Urothelium cell line (cell line): ENCODE data around the gene OGT.
"Not testable (repeated sequence)": the region's sequence is repeated elsewhere in the genome, so short reads cannot be mapped to it uniquely, and the experiment has no call there.

Experiments
- DNase-seq: peaks from one replicate; pipeline ENCODE4 v3.0.0; 2011; ENCODE audit warnings: low spot score, mixed read lengths
- FAIRE-seq: peaks from 2 replicates; lab custom pipeline; 2011; peaks lifted over from hg19 to GRCh38; lab: Jason Lieb, UNC

The OGT gene

DNA sequence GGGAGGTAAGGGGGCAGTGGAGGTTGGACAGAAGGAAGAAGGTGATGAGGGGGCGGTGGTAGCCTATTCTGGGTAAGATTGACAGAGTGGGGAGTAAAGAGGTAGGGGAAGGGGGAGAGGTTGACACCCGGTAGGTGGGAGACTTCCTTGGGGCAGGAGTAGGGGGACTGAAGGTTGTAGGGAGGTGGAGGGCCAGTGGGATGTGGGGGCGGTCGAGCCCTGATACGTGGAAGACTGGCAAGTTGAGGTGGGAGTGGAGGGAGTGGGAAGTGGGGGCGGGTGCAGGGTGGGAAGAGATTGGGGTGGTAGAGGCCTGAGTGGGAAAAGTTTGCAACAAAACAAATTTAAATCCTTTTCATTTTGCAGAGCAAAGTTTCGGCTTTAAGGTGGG lies 47.1 kb downstream of the OGT start:
- FAIRE-seq: no peak
- no peak for DNase-seq

DNA sequence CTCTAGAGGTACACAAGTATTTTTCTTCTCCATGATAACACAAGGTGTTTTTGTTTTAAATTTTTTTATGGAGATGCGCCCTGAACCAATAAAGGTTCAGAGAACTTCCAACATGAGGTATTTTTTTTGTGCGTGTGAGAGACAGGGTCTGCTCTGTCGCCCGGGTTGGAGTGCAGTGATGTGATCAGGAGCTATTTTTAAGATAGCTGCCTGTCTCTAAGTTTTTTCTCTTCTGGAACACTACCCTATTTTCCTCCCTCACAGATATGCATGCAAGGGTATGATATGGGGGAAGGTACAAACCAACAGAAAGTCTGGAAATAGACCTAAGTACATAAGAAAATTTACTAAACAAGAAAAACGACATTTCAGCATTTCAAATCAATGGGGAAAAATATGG lies 48.3 kb downstream of the OGT start:
- no peak for DNase-seq
- FAIRE-seq: no peak

DNA sequence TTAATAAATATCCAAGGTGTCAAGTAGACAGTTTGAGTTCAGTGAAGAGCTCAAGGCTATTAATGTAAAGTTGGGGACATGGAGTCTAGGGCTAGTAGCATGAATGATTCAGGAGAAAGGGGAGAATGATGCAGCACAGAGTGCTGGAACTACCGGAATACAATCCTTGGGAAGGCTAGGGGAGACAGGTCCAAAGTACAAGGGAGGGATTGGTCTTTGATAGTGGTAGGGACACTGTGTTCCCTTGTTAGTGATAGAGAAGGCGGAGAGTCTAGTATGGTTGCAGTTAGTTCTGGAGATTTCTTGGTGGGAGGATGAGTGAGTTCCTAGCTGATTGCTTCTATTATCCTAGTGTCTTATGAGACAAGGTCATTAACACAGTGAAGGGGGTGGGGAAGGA lies 54.0 kb downstream of the OGT start:
- no peak for FAIRE-seq
- no peak for DNase-seq

DNA sequence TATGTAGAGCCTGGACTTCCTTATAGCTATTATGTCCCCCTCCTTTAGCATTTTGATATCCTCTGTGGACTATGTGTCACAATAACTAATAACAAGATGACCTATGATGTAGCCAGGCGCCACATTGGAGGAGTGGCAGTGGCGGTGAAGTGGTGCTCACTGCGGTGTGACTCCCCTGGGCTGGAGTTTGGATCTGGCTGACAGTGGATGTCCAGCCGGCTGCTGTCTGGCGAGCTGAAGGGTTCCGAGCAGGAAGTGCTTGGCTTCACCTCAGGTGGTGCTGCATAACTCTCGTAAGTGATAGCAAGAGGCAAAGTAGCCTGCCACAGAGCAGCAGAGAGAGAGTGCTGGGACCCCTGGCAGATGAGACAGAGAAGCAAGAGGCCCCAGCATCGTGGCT lies 60.3 kb downstream of the OGT start:
- FAIRE-seq, DNase-seq: not testable (repeated sequence)

DNA sequence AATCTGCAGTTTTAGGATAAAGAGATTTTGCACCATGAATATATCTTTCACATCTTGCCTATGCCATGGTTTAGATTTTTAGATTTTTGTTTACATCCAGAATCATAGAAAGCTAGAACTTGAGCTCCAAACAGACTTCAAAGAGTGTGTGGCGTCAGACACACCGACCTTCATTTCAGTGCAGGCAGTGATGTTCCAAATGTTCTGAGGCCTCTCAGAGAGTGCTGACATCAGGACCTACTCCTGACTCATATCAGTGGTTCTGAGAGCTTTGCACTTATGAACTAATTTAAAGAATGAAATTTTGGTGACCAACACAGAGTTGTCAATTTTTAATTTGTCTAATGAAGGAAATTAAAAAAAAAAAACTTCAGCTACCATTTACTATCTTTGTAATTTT lies 67.1 kb downstream of the OGT start:
- DNase-seq (no peak), FAIRE-seq (no peak)

DNA sequence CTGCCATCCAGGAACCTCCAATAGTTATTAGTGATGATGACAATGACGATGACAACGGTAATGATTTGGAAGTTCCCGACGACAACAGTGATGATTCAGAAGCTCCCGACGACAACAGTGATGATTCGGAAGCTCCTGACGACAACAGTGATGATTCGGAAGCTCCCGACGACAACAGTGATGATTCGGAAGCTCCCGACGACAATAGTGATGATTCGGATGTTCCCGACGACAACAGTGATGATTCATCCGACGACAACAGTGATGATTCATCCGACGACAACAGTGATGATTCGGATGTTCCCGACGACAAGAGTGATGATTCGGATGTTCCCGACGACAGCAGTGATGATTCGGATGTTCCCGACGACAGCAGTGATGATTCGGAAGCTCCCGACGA lies 70.7 kb downstream of the OGT start:
- FAIRE-seq: no peak
- no peak for DNase-seq

DNA sequence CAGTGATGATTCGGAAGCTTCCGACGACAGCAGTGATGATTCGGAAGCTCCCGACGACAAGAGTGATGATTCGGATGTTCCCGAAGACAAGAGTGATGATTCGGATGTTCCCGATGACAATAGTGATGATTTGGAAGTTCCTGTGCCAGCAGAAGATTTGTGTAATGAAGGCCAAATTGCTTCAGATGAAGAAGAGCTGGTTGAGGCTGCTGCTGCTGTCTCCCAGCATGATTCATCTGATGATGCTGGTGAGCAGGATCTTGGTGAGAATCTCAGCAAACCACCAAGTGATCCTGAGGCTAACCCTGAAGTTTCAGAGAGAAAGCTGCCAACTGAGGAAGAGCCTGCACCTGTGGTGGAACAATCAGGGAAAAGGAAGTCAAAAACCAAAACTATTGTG lies 71.2 kb downstream of the OGT start:
- FAIRE-seq: no peak
- no peak for DNase-seq

DNA sequence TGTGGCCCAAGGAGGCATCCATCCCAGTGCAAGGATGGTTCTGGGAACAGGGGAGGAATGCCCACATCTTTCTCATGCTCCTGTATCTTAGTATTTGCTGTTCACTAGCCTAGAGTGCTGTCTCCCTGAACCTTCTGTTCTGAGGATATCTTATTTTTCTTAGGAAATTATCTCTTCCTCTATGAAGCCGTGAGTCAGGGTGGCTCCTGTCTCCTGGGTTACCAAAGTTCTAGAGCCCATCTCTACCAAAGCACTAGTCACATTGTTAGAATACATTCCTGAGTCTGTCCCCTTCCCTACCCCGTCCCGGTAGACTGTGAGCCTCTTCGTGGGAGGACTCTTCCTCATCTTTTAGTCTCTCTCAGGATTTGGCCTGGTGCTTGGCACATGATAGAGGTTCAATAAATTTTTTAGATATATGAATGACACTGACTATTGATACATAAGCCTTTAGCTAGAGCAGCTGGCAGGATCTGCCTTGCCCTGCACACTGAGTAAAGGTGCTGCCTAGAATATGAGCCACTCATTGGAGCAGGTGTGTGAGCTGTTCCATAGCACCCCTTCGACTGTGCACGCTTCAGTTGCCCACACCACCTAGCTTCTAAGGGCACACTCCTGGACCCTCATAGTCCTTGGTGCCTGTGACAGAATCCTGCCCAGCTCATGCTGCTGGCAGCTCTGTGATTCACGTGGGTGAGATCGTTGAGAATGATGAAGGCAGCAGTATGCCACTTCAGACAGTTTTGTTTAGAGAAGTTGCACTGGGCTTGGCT lies 72.1 kb downstream of the OGT start:
- DNase-seq: no peak
- FAIRE-seq: no peak

DNA sequence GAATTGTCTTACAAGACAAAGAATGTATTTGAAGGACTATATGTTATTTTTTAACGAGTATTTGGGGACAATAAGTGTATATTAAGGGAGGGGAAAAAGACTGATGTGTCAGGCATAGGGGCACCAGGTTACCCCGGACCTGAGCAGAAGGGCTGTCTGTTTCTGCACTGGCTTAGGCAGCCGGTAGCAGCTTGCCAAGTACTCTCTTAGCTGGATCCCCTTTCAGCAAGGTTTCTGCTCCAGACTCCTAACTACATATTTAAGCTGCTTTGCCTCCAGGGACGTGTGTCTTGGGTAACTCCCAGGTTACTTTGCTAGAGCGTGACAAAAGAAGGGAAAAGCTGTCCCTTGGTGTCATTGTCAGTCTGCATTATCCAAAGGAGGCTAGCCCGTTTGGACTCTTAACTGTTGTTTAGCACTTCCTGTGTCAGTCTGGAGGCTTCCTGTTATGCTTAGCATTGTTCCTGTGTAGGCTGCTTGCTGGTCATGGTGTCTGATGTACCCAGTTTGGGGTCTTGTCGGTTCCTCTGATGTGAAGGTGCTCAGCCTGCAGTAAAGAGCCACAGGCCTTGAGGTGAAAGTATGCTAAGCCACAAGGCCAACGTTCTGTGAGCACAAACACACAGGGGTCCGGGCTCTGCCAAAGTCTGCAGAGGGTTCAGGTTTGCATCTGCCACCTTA lies 73.8 kb downstream of the OGT start:
- FAIRE-seq: no peak
- DNase-seq: no peak

DNA sequence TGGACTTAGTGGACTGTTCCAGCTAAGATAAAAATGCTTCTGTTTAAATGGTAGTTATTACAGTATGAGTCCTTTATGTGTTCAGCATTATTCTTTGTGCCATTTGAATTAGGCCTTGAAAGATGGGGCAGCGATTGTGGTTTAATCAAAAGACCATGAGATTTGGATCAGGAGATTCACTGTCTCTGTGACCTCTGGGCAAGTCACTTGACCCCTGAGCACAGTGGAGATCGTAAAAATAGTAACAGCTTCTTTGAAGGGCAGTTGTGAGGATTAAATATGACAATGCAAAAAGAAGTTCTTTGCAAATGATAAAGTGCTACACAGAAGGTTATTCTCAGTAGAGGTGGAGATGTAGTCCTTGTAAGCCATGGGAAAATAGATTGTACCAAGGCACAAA lies 74.6 kb downstream of the OGT start:
- FAIRE-seq: no peak

DNA sequence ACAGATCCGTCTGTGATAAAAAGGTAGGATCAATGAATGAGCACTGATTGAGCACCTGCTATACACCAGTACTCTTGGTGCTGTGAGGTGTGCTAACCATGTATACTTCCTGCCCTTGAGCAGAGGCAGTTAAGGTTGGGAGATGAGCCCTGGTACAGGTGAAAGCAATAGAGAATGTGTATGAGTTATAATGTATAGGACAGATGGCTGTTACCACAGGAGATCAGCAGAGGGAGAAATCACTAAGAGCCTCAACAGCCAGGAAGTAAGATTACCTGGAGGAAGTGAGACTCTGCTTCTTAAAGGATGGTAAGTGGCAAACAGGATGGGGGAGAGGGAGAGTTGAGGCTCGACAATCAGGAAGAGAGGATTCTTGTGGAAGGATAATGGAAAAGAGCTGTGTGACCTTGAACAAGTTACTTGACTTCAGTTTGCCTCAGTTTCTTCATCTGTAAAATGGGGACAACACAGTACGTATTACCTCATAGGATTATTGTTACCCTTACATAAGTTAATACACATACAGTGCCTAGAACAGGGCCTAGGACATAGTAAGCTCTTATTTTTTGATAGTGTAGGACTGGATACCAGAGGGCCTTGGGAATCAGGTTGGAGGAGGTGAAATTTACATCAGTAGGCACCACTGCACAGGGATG lies 76.3 kb downstream of the OGT start:
- DNase-seq: no peak

More for the DNA sequence above, 74.6 kb downstream of the OGT start:
- no peak for DNase-seq

DNA sequence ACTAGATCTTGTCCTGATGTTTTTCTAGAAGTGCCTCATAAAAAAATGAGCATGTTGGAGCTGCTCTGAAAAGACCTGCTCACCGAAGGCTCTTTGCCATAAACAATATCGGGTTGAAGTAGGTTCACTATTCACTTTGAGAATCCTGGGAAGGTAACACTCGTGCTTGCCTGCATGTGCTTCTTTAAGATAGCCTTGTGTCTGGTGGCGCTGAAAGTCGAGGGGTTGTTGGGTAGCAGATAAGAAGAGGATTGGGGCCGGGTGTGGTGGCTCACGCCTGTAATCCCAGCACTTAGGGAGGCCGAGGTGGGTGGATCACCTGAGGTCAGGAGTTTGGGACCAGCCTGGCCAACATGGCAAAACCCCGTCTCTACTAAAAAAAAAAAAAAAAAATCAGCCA lies 78.8 kb downstream of the OGT start:
- not testable (repeated sequence) for DNase-seq, FAIRE-seq

More for the DNA sequence above, 76.3 kb downstream of the OGT start:
- no peak for FAIRE-seq

DNA sequence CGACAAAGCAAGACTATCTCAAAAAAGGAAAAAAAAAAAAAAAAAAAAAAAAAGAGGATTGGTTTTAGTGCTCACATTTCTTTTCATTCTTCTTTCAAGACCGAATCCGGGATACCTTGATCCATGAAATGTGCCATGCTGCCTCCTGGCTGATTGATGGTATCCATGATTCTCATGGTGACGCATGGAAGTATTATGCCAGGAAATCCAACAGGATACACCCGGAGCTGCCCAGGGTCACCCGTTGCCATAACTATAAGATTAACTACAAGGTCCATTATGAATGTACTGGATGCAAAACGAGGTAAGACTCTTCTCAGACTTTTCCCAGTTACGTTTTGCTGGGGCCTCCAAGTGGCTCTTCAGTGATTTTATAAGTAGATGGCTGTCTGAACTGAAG lies 79.4 kb downstream of the OGT start:
- FAIRE-seq: no peak
- no peak for DNase-seq

DNA sequence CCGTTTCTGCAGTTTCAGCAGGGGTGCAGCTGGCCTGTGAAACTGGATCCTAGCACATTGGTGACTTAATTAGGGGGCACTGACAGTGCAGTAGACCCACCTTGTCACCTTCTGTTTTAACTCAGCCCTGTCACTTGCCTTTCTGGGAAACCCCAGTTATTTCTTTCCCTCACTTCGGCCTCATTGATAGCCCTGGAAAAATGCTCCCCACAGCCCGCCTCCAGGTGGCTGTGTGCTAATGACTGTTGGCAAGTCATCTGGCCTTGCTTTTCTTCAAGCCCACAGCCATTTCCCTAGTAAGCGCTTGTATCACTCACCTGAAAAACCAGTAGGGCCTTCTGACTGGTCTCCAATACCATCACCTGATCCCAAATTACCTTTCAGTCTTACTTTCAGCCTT lies 82.2 kb downstream of the OGT start:
- DNase-seq: no peak
- no peak for FAIRE-seq

DNA sequence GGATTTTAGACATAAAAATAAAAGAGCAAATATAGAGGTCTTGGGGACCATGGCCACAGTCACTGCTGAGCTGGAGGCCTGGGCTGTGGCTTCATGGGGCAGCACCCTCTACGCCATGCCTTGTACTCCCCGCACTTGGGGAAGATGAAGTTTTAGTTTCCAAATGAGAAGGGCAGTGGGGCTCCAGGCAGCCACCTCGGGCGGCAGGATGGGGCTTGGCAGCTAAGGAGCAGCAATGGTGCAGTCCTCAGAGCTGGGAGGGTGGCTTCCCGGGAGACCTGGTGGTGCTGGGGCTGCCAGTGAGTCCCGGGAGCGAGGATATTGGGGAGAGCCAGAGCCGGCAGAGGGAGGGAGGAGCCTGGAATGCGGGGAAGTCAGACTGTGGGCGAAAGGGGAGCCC lies 83.0 kb downstream of the OGT start:
- FAIRE-seq: no peak
- no peak for DNase-seq

DNA sequence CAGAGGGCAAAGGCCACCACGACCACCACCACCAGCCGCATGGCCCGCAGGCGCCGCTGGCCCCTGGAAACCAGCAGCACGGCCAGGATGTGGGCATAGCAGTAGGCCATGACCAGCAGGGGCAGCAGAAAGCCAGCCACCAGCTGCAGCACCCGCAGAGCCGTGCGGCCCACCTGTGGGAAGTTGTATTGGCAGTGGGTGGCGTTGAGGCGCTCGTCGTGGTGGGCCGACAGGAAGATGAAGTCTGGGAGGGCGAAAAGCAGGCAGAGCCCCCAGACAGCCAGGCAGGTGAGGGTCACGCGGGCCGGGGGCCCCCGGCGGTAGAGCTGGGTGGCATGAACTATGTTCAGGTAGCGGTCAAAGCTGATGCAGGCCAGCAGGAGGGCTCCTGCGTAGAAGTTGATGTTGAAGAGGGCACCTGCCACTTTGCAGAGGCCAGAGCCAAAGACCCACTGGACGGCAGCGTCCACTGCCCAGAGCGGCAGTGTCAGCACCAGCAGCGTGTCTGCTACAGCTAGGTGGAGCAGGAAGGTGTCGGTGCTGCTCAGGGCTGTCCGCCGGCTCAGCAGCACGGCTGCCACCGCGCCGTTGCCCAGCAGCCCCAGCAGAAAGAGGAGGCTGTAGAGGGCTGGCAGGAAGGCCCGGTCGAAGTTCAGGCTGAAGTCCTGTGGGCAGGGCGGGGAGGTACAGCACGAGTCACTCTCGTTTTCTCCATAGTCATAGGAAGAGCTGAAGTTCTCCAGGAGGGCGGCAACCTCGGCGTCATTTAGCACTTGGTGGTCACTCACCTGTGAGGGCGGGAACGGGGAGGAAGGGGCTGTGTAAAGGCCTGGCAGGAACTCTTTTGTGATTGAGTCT lies 84.0 kb downstream of the OGT start:
- DNase-seq (no peak), FAIRE-seq (no peak)

DNA sequence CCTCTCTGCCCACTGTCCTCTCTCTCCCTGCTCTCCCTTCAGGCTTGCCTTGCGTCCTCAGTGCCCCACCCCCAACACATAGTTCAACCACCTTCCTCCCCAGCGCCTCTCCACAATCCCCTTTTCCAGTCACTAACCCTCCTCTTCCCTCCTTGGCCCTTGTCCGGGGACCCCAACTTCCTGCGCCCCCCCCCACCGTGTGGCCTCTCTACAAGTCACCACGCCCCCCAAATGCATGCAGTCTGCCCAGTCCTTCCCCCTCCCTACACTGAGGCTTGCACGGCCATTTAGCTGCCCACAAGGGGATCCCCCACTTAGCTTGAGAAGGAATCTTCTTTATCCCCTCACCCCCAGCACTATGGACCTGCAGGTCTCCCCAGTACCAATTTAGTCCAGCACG lies 84.8 kb downstream of the OGT start:
- FAIRE-seq (no peak), DNase-seq (no peak)

DNA sequence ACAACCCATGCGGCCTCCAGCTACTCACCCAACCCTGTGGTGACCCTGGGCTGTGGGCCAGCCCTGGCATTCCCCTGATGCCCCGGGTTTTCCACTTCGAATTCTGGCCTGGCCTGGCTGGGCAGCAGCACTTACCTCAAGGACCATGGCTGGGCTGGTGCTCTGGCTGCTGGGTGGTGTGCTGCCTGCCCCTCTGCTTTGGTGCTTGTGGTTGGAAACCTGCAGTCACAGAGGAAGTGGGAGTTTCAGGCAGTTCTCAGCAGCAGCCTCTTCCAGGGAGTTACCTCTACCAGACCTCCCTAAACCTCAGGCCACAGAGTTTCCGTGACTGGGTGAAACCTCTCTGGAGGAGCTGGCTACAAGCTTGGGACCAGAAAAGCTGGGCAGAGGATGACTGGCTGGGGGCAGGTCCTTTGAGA lies 85.4 kb downstream of the OGT start, which contains the start of gene CXCR3:
Gene CXCR3 (minus strand): TSS at position 209 of the 419 bp plus-strand sequence. CDS start 62 bp downstream, at position 147.
- DNase-seq (no peak), FAIRE-seq (no peak)

DNA sequence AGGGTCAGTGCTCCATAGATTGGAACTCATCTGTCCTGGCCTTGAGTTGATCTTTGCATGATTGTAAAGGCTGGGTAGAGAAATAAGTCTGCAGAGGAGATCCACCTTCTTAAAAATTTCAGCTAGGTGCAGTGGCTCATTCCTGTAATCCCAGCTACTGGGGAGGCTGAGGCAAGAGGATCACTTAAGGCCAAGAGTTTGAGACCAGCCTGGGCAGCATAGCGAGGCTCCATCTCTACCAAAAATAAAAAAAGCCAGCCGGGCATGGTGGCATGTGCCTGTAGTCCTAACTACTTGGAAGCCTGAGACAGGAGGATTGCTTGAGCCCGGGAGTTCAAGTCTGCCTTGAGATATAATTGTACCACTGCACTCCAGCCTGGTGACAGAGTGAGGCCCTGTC lies 85.9 kb downstream of the OGT start:
- DNase-seq (no peak), FAIRE-seq (no peak)

DNA sequence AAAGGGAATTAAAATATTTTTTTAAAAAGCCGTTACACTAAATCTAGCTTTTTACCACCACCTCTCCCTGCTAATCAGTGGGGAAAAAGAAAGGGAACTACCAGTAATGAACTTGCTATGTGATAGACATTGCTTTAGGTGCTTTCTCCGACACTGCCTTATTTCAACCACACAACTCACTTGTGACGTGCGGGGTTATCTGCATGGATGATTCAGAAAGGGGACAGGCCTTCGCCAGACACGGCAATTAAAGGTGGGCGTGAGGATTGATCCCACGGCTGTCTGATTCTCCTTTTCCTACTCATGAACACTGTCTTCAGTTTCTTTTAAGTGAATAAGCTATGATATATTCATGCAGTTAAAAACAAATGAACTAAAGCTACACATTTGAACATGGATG lies 86.3 kb downstream of the OGT start:
- DNase-seq: no peak
- FAIRE-seq: no peak

DNA sequence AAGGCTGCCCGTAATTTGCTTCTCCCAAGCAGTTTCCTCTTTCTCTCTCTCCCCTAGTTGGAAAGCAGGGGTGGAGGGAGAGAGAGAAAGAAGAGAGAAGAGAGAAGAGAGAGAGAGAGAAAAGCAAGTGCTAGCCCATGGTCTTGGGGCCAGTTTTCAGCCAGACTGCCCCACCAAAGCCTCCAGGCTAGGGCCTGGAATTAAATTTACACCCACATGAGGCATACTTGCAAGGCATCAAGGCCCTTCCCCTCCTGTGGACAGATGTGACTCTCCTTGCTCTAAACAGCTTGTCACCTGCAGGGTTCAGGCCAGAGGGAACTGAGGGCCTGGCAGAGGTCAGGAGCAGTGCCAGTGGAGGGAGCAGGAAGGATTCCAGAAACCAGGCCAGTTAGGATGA lies 87.1 kb downstream of the OGT start:
- DNase-seq: no peak
- no peak for FAIRE-seq
